Esophagus muscularis mucosa (tissue), 4 donors: ENCODE measurements around the gene SH3GLB2. TPM values are rescaled to one million over a fixed set of nuclear protein-coding genes. Genes with fewer than 3 reads are reported as not detected.

ENCODE experiments used
- DNase-seq: peaks from one replicate; pipeline ENCODE4 v3.0.0-alpha.2; 2017; ENCODE audit errors: extremely low spot score
- H3K27ac ChIP-seq, 4 donors: fragments of 200-600 bp; sonication (generic); replicated peaks in 1 of 4; 1 replicate in 3 of 4; 2 replicates in 1 of 4; pipeline ENCODE4 v1.5.1; 2016 to 2019; ENCODE audit warnings: mild to moderate bottlenecking in 1 of 4
- H3K27me3 ChIP-seq, 4 donors: fragments of 200-600 bp; sonication (generic); one replicate each; pipeline versions ENCODE4 v1.5.1 to v1.6.0; 2016 to 2019
- H3K36me3 ChIP-seq, 4 donors: fragments of 200-600 bp; sonication (generic); one replicate each; pipeline ENCODE4 v1.5.1; 2016 to 2019
- H3K4me1 ChIP-seq, 4 donors: fragments of 200-600 bp; sonication (generic); one replicate each; pipeline ENCODE4 v1.5.1; 2016 to 2019
- H3K4me3 ChIP-seq, 4 donors: fragments of 200-600 bp; sonication (generic); 1 replicate in 2 of 4; 2 replicates in 2 of 4; pipeline ENCODE4 v1.5.1; 2016 to 2019; ENCODE audit warnings: mild to moderate bottlenecking in 4 of 4, moderate library complexity in 1 of 4
- H3K9me3 ChIP-seq, 4 donors: fragments of 200-600 bp; sonication (generic); 1 replicate in 3 of 4; 2 replicates in 1 of 4; pipeline ENCODE4 v1.5.1; 2016 to 2019
- CTCF ChIP-seq, 3 experiments: fragments of 200-600 bp in 2 of 3; fragments of 450-650 bp in 1 of 3; sonication (generic) in 2 of 3; IDR thresholded peaks; one replicate each; pipeline ENCODE4 v1.5.1; 2017 to 2019; ENCODE audit warnings: antibody characterized with exemption in 3 of 3, mild to moderate bottlenecking in 2 of 3, moderate library complexity in 1 of 3
- EP300 ChIP-seq: sonication (generic); formaldehyde crosslinking; IDR thresholded peaks from one replicate; pipeline ENCODE4 v1.6.1; 2017; ENCODE audit warnings: antibody characterized with exemption
- POLR2A ChIP-seq: fragments of 450-650 bp; IDR thresholded peaks from one replicate; pipeline ENCODE4 v1.6.1; 2017; ENCODE audit warnings: antibody characterized with exemption, moderate library complexity, mild to moderate bottlenecking, low read depth
- POLR2AphosphoS5 ChIP-seq, 2 donors: sonication (generic); formaldehyde crosslinking; IDR thresholded peaks; one replicate each; pipeline ENCODE4 v1.6.1; 2017; ENCODE audit warnings: antibody characterized with exemption in 2 of 2
- WGBS: methylation state at CpG from one replicate; pipeline ENCODE4 v1.1.5; 2018; 5-methylcytosine and 5-hydroxymethylcytosine counted together
- intact Hi-C: fragments of 100-400 bp; cut with DNase I; formaldehyde crosslinking; loops from one replicate; pipeline ENCODE4 v1.15.1; 2023
- total RNA-seq, 4 donors: library from RNA; depleted of rRNA; stranded (reverse); fragments of >200 nt; gene quantifications; one replicate each; pipeline versions ENCODE4 v1.1.0 to v1.2.1, GENCODE V29; 2016

Gene SH3GLB2
- total RNA-seq, 4 donors from 2014 or later, result 71.6 to 92.3 (median 88.5) TPM

- no peaks in the 10 kb centered on the region for H3K9me3 ChIP-seq
- TF ChIP-seq POLR2A (no peak), CTCF (IDR thresholded peaks at IDR 0.05) (no peak), EP300 (no peak), POLR2AphosphoS5 (IDR thresholded peaks at IDR 0.05) (no peak)
- H3K27me3 ChIP-seq, result no peaks in the 10 kb centered on the region
- DNase-seq, result no peak
- intact Hi-C loops, result no loop called here
- H3K27ac ChIP-seq, result peak overlapping the region; percentile 35 to 68 (median 46)
- peaks cover 19 to 54% (median 50%) of the 10 kb centered on the region in 4 donors for H3K4me1 ChIP-seq
- peaks cover 0 to 16% (median 9%) of the 10 kb centered on the region in 4 donors for H3K36me3 ChIP-seq
- WGBS, result 38% methylated on average over 4 of the region's 4 CpGs
- H3K4me3 ChIP-seq, result no peak overlapping the region
Observed at GRCh38 chr9:129023908-129024233, 4.3 kb downstream of the SH3GLB2 start.

DNA sequence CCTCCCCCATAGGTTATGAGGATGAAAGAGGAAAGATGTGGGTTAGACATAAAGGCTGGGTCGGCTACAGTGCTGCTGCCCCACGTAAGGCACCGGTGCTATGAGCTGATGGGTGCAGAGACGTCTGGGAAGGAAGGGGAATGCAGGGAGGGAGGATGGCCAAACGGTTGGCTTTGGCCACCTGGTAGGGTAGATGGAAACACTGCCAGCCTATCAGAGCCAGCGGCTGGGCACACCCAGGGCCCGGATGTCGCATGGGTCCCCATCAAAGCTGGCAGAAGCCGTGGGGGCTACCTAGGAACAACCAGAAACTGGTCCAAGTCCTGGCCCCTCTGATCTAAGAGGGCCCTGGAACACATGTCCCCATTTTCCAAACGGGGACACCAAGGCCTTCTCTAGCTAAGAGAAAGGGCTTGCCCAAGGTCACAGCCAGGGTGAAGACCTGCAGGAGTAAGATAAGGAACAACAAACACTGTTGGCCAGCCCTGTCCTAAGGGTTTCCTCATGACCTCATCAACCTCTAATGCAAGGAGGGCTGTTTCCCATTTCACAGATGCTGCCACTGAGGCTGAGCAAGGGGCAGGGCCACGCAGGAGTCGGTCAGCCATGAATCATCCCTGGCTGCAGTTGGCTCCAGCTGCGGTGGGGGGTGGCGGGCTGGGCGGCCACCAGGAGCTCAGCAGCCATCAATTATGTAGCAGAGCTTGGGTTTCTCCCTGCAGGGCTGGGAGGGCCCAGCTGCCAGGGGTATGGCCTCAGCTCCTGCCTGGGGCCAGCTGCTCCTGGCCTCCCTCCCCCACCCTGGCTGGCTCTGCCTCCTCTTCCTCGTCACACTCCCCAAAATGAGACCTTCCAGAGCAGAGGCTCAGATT is 4.9 kb downstream of the SH3GLB2 start:
- Histone ChIP-seq H3K4me3 (no peak overlapping the region), H3K27me3 (no peaks in the 10 kb centered on the region), H3K27ac (peak overlapping the region; percentile 35 to 68 (median 46)), H3K9me3 (no peaks in the 10 kb centered on the region), H3K4me1 (peaks cover 16 to 51% (median 46%) of the 10 kb centered on the region in 4 donors), H3K36me3 (peaks cover 0 to 22% (median 13%) of the 10 kb centered on the region in 4 donors)
- TF ChIP-seq POLR2A (no peak), CTCF (IDR thresholded peaks at IDR 0.05) (no peak), POLR2AphosphoS5 (IDR thresholded peaks at IDR 0.05) (peak in 1 of 2 donors; percentile 64), EP300 (no peak)
- intact Hi-C loops, result no loop called here
- no peak for DNase-seq
- WGBS, result 62% methylated on average over 16 of the region's 16 CpGs

DNA sequence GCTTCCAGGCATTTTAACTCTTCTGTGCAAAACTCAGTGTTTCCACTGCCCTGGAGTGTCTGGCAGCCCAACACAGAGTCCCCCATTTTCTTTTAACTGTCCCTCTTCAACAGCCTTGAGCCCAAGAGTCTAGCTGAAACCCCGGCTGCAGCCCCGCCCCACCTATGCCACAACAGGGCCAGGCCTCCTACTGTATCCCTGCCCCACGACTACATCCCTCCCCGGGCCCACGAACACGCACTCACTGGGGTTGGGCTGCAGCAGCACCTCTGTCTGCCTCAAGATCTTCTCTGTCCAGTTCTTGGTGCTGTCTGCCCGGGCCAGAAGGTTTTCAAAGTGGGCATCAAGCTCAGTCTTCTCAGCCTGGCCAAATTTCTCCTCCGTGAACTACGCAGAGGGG is 6.1 kb downstream of the SH3GLB2 start:
- H3K36me3 ChIP-seq, result peaks cover 0 to 34% (median 23%) of the 10 kb centered on the region in 4 donors
- 86% methylated on average over 9 of the region's 9 CpGs for WGBS
- H3K27me3 ChIP-seq, result no peaks in the 10 kb centered on the region
- H3K4me1 ChIP-seq, result peaks cover 9 to 43% (median 38%) of the 10 kb centered on the region in 4 donors
- intact Hi-C loops, result no loop called here
- no peak overlapping the region for H3K4me3 ChIP-seq
- H3K27ac ChIP-seq, result peak overlapping the region; percentile 3 to 68 (median 38)
- H3K9me3 ChIP-seq, result no peaks in the 10 kb centered on the region
- TF ChIP-seq POLR2AphosphoS5 (IDR thresholded peaks at IDR 0.05), result no peak
- no peak for TF ChIP-seq CTCF (IDR thresholded peaks at IDR 0.05)
- TF ChIP-seq EP300, result no peak
- TF ChIP-seq POLR2A, result no peak
- no peak for DNase-seq

DNA sequence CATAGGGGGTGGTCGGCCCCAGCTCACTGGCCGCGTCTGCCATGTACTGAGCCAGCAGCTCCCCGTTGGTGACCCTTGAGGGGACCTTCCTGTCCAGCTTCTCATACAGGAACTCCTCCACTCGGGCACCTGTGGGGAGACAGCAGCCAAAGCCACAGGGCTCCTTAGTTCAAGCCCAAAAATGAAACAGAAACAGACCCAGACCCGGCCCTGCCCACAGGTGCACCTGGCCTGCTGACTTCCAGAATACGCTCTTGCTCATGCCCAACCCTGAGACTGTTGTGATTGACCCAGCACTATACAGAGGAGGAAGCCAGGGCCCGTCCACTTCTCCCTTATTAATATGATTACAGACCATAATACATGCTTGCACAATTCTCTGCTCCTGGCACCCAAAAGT is 7.0 kb downstream of the SH3GLB2 start:
- TF ChIP-seq POLR2A (no peak), EP300 (no peak), CTCF (IDR thresholded peaks at IDR 0.05) (no peak), POLR2AphosphoS5 (IDR thresholded peaks at IDR 0.05) (no peak)
- Histone ChIP-seq H3K4me3 (no peak overlapping the region), H3K27me3 (no peaks in the 10 kb centered on the region), H3K36me3 (peaks cover 0 to 35% (median 23%) of the 10 kb centered on the region in 4 donors), H3K9me3 (no peaks in the 10 kb centered on the region), H3K4me1 (peaks cover 0 to 34% (median 29%) of the 10 kb centered on the region in 4 donors), H3K27ac (no peak overlapping the region)
- DNase-seq, result no peak
- intact Hi-C loops, result no loop called here
- WGBS, result 79% methylated on average over 5 of the region's 8 CpGs
